ENCODE results near the gene PGLYRP1. TPM values are rescaled to one million over a fixed set of nuclear protein-coding genes. Genes with fewer than 3 reads are reported as not detected.

Gene PGLYRP1
- total and polyA plus RNA-seq, 2 of the 13 experiments (the other 11 are each of a cell fraction or from before 2014, with no cell fraction given), result not detected

DNA sequence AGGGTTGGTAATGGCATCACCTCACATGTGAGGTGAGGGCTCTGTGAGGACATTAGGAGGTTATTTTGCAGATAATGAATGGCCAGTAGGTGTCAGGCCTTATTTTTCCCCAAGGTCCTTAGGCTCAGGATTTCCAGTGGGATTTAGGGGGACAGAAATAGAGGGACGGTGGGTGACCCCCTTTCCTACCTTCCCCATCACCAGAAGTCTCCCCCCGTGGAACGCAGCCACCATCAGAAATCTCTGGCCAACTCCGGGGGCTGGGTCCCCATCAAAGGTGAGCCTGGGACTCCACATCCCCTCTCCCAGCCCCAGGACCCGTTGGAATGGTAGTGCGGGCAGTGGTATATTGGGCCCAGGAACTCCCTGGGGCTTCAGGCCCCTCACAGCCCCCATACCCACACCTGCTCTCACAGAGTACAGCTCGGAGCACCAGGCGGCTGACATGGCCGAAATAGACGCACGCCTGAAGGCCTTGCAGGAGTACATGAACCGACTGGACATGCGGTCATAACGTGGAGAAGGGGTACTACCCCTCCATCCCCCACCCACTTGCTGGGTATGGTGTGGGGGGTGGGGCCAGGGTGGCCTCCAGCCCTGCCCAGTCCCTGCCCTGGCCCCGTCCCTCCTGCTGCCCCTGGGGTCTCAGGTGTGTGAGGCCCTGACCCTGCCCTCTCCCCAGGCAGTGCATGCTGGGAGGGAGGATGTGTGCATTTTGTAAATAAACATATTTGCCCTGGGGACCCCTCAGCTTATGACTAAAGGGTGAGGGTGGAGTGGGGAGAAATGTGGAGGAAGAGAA lies 4.8 kb downstream of the PGLYRP1 start (continued):
- TF ChIP-seq, protein P1, sequence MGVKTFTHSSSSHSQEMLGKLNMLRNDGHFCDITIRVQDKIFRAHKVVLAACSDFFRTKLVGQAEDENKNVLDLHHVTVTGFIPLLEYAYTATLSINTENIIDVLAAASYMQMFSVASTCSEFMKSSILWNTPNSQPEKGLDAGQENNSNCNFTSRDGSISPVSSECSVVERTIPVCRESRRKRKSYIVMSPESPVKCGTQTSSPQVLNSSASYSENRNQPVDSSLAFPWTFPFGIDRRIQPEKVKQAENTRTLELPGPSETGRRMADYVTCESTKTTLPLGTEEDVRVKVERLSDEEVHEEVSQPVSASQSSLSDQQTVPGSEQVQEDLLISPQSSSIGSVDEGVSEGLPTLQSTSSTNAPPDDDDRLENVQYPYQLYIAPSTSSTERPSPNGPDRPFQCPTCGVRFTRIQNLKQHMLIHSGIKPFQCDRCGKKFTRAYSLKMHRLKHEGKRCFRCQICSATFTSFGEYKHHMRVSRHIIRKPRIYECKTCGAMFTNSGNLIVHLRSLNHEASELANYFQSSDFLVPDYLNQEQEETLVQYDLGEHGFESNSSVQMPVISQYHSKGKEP (CRISPR knock-in tag; IDR thresholded peaks at IDR 0.05), result no peak

GRCh38 chr19:46017095-46017429 lies 5.8 kb downstream of the PGLYRP1 start:
- H3K79me2 ChIP-seq (ENCODE audit: insufficient read depth, low read length), result no peaks in the 10 kb centered on the region
- no peaks in the 10 kb centered on the region for H3K36me3 ChIP-seq (replicated peaks in 1 of 2; ENCODE audit: control insufficient read depth in 1 of 2, insufficient read depth in 2 of 2, low read length in 2 of 2)
- WGBS (ENCODE audit: low lambda C conversion rate), result 53% methylated on average over 7 of the region's 7 CpGs
- peak; percentile 24 for ATAC-seq
- no peak overlapping the region for H2AFZ ChIP-seq (ENCODE audit: low read length)
- no peak overlapping the region for H3K4me3 ChIP-seq (replicated peaks in 1 of 3; ENCODE audit: insufficient read depth in 1 of 3, low read depth in 2 of 3, low read length in 3 of 3)
- DNase-seq (ENCODE audit: low spot score), result no peak
- H3K4me1 ChIP-seq (ENCODE audit: insufficient read depth, low read length), result no peaks in the 10 kb centered on the region
- no peak overlapping the region for H3K9ac ChIP-seq (ENCODE audit: insufficient read depth, low read depth, low read length)
- no peak for FAIRE-seq
- H3K4me2 ChIP-seq (ENCODE audit: low read depth, low read length), result no peak overlapping the region
- H4K20me1 ChIP-seq (ENCODE audit: insufficient read depth, low read length), result no peaks in the 10 kb centered on the region
- no TSS peak for BruUV-seq (replicated peaks)
- TF ChIP-seq ZNF703 (CRISPR knock-in tag; IDR thresholded peaks at IDR 0.05; ENCODE audit: borderline replicate concordance), result no peak
- peak; percentile 9 for TF ChIP-seq TEAD3 (CRISPR knock-in tag; optimal IDR thresholded peaks at IDR 0.05; ENCODE audit: borderline replicate concordance)
- intact Hi-C loops (cut with micrococcal nuclease; ENCODE audit: unreplicated experiment) (no loop called here), in situ Hi-C loops (cut with HindIII; ENCODE audit: extremely low pct_ligation_motif_present, low pct_unique_long_range_greater_than_20kb) (loop anchor here (10.0 kb wide), 1 partner anchor 202 kb away; the partner anchor contains the start of gene RSPH6A)
- ChIA-PET POLR2A (interaction anchor here (1.0 to 1.2 kb wide), 2 partner anchors 22 to 135 kb away, joined by 3 to 11 read pairs; partner anchors contain the start of gene CCDC61), CTCF (ENCODE audit: low intra/inter-chr PET ratio, low total read pairs) (interaction anchor here (1.1 to 1.4 kb wide), 3 partner anchors 104 to 200 kb away, joined by 3 to 4 read pairs (median 3); no protein-coding TSS in a partner anchor)
- no peaks in the 10 kb centered on the region for H3K27me3 ChIP-seq (ENCODE audit: control insufficient read depth in 1 of 2, insufficient read depth in 2 of 2, low read length in 2 of 2)
- H3K27ac ChIP-seq (ENCODE audit: extremely low read length, insufficient read depth, low read length), result no peak overlapping the region
- no peaks in the 10 kb centered on the region for H3K9me3 ChIP-seq (ENCODE audit: low read length)

Data from HepG2 (cell line).